ENCODE results near the gene DLG1.

GRCh38 chr3:197343111-197343510, 44.7 kb upstream of the DLG1 start:
- TF ChIP-seq POLR2AphosphoS5 (IDR thresholded peaks at IDR 0.05; ENCODE audit: low read depth, low read length) (no peak), TAF1 (IDR thresholded peaks at IDR 0.05; ENCODE audit: borderline replicate concordance, insufficient read depth, low read length) (no peak), SIN3A (IDR thresholded peaks at IDR 0.05; ENCODE audit: borderline replicate concordance, insufficient read depth, low read length) (no peak)
